Panc1 (cell line): ENCODE measurements around the gene RASEF. TPM values are rescaled to one million over a fixed set of nuclear protein-coding genes. Genes with fewer than 3 reads are reported as not detected.

Source experiments
- ATAC-seq: fragments of 200-7000 bp; cut with Tn5 transposase; 2 replicates; pipeline ENCODE4 v1.9.1; 2020; ENCODE audit warnings: mild to moderate bottlenecking, moderate library complexity
- BruUV-seq: library from RNA; stranded (reverse); fragments of 400-500 nt; replicated peaks from 2 replicates; lab custom pipeline; 2021; lab: Mats Ljungman, UMichigan
- CTCF ChIA-PET: fragments of 300-600 bp; sonication (Branson Sonifier 250); formaldehyde crosslinking; loops from one replicate; lab custom pipeline; 2022; ENCODE audit warnings: antibody characterized with exemption; lab: Charles Lee
- POLR2A ChIA-PET: fragments of 300-600 bp; sonication (Branson Sonifier 250); formaldehyde crosslinking; loops from one replicate; lab custom pipeline; 2022; ENCODE audit warnings: antibody characterized with exemption; lab: Charles Lee
- DNase-seq: peaks from one replicate; pipeline ENCODE4 v3.0.0-alpha.2; 2010; ENCODE audit warnings: low read depth, low spot score
- H3K27ac ChIP-seq: 2 replicates; pipeline ENCODE4 v1.5.1; 2011; ENCODE audit warnings: mild to moderate bottlenecking, low read length, inconsistent platforms
- H3K27me3 ChIP-seq: fragments of 200-500 bp; sonication (Bioruptor generic); 2 replicates; pipeline ENCODE4 v1.6.0; 2014; ENCODE audit warnings: low read length, inconsistent platforms; ENCODE audit not compliant: control insufficient read depth, insufficient read depth
- H3K36me3 ChIP-seq: fragments of 200-500 bp; sonication (Bioruptor generic); 2 replicates; pipeline ENCODE4 v1.5.1; 2014; ENCODE audit warnings: inconsistent platforms, mild to moderate bottlenecking, low read length, moderate library complexity; ENCODE audit not compliant: control insufficient read depth, insufficient read depth
- H3K4me1 ChIP-seq: 2 replicates; pipeline ENCODE4 v1.5.1; 2011; ENCODE audit warnings: inconsistent platforms, mild to moderate bottlenecking, low read length, moderate library complexity; ENCODE audit not compliant: control insufficient read depth, insufficient read depth
- H3K4me3 ChIP-seq, 2 experiments: 2 replicates each; pipeline ENCODE4 v1.5.1; 2011 to 2012; ENCODE audit warnings: low read depth in 2 of 2, low read length in 2 of 2, mild to moderate bottlenecking in 2 of 2, inconsistent platforms in 1 of 2, moderate library complexity in 1 of 2
- H3K9me3 ChIP-seq: fragments of 200-500 bp; sonication (Bioruptor generic); 2 replicates; pipeline ENCODE4 v1.5.1; 2014; ENCODE audit warnings: low read depth, mild to moderate bottlenecking, inconsistent platforms, low read length, moderate library complexity; ENCODE audit not compliant: control insufficient read depth, insufficient read depth
- CTCF ChIP-seq: fragments of 450-650 bp; IDR thresholded peaks from 2 replicates; pipeline ENCODE4 v1.5.1; 2017; ENCODE audit warnings: mild to moderate bottlenecking
- POLR2AphosphoS5 ChIP-seq: IDR thresholded peaks from 2 replicates; pipeline ENCODE4 v1.6.1; 2012; ENCODE audit warnings: mild to moderate bottlenecking, low read depth, low read length, moderate library complexity
- REST ChIP-seq, 2 experiments: IDR thresholded peaks; 2 replicates each; pipeline ENCODE4 v1.6.1; 2011 to 2012; ENCODE audit warnings: low read depth in 2 of 2, control low read depth in 1 of 2, low read length in 1 of 2, mild to moderate bottlenecking in 1 of 2, moderate library complexity in 1 of 2; ENCODE audit not compliant: insufficient read depth in 1 of 2
- SIN3A ChIP-seq: IDR thresholded peaks from 2 replicates; pipeline ENCODE4 v1.6.1; 2012; ENCODE audit warnings: low read depth, mild to moderate bottlenecking, low read length, moderate library complexity, borderline replicate concordance; ENCODE audit not compliant: insufficient read depth
- TCF7L2 ChIP-seq: IDR thresholded peaks from 2 replicates; pipeline ENCODE4 v1.6.1; 2011; ENCODE audit warnings: mild to moderate bottlenecking, low read depth, low read length, inconsistent platforms
- in situ Hi-C: cut with HindIII; loops from 2 replicates; pipeline ENCODE4 v1.10.0; 2016; ENCODE audit warnings: low sequenced_read_pairs, low pct_unique_long_range_greater_than_20kb
- intact Hi-C: fragments of 100-400 bp; cut with micrococcal nuclease; formaldehyde crosslinking; loops from one replicate; pipeline ENCODE4 v1.10.0; 2022; ENCODE audit not compliant: unreplicated experiment
- total RNA-seq: library from RNA; stranded (reverse); gene quantifications from one replicate; pipeline ENCODE4 v1.2.1, GENCODE V29; 2021; ENCODE audit not compliant: unreplicated experiment

Gene RASEF
- total RNA-seq, 1 experiment from 2014 or later: 2.9 TPM

DNA sequence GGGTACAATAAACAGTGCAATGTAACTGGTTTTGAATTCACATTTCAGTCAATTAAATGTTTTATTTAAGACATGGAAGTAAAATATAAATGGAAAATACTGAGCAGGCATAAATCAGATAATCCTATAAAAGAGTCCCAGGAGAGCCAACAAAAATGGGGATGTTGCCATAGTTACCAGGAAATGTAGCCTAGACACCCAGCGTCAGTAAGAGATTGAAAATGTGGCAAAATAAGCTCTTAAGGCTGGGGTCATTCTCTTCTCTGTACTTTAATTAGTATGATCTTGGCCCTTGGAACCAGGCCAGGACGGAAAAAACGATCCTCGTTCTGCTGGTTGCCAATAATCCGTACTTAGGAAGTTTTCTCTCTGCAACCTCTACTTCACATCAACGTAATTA lies 18.9 kb upstream of the RASEF start:
- intact Hi-C loops: no loop called here
- in situ Hi-C loops: no loop called here
- H3K36me3 ChIP-seq: no peaks in the 10 kb centered on the region
- H3K4me1 ChIP-seq: no peaks in the 10 kb centered on the region
- H3K27ac ChIP-seq: no peak overlapping the region
- H3K9me3 ChIP-seq: no peaks in the 10 kb centered on the region
- no peaks in the 10 kb centered on the region for H3K27me3 ChIP-seq
- ATAC-seq: no peak
- TF ChIP-seq SIN3A: no peak
- TF ChIP-seq CTCF: no peak
- TF ChIP-seq TCF7L2: no peak
- no peak for TF ChIP-seq POLR2AphosphoS5
- no peak for TF ChIP-seq REST (IDR thresholded peaks at IDR 0.05; ENCODE audit: insufficient read depth in 1 of 2, low read depth in 2 of 2, low read length in 1 of 2)
- no peak overlapping the region for H3K4me3 ChIP-seq
- ChIA-PET POLR2A (no interaction called here), CTCF (no interaction called here)
- no peak for DNase-seq
- no TSS peak for BruUV-seq

GRCh38 chr9:83081010-83081409 lies 18.1 kb upstream of the RASEF start:
- CTCF ChIA-PET: no interaction called here
- in situ Hi-C loops: no loop called here
- intact Hi-C loops: no loop called here

More at GRCh38 chr9:83081010-83081409, 18.1 kb upstream of the RASEF start:
- no peak for ATAC-seq
- no peaks in the 10 kb centered on the region for H3K4me1 ChIP-seq
- no peaks in the 10 kb centered on the region for H3K27me3 ChIP-seq
- H3K9me3 ChIP-seq: no peaks in the 10 kb centered on the region
- DNase-seq: no peak
- TF ChIP-seq TCF7L2 (no peak), CTCF (no peak), REST (IDR thresholded peaks at IDR 0.05; ENCODE audit: insufficient read depth in 1 of 2, low read depth in 2 of 2, low read length in 1 of 2) (no peak), POLR2AphosphoS5 (no peak), SIN3A (no peak)
- H3K27ac ChIP-seq: no peak overlapping the region
- H3K36me3 ChIP-seq: no peaks in the 10 kb centered on the region
- BruUV-seq: no TSS peak
- POLR2A ChIA-PET: no interaction called here
- no peak overlapping the region for H3K4me3 ChIP-seq
